ENCODE results near the gene TNFAIP3.

GRCh38 chr6:137862419-137863090 is 4.5 kb upstream of the TNFAIP3 start:
- TF ChIP-seq CTCF (IDR thresholded peaks at IDR 0.05; ENCODE audit: borderline replicate concordance, extremely low read depth, low read length, poor library complexity, severe bottlenecking) (no peak), EZH2 (IDR thresholded peaks at IDR 0.05; ENCODE audit: borderline replicate concordance, low read depth, low read length, severe bottlenecking) (no peak)
